ENCODE results near the gene SNX6. TPM values are rescaled to one million over a fixed set of nuclear protein-coding genes. Genes with fewer than 3 reads are reported as not detected.

SNX6 gene
- total and polyA plus RNA-seq, 10 of the 15 experiments (the other 5 are each of a cell fraction or from before 2014, with no cell fraction given): 34.4 to 107 (median 71.7) TPM

GRCh38 chr14:34569750-34570149 is 60.2 kb downstream of the SNX6 start:
- RAD21 ChIA-PET (ENCODE audit: unreplicated experiment): no interaction called here
- SMC1A ChIA-PET (ENCODE audit: uncharacterized antibody, unreplicated experiment): no interaction called here
- POLR2A ChIA-PET: no interaction called here
- Histone ChIP-seq H3K27me3 (replicated peaks in 1 of 2; ENCODE audit: control insufficient read depth in 2 of 2, insufficient read depth in 2 of 2, low read length in 1 of 2) (no peaks in the 10 kb centered on the region), H3K79me2 (ENCODE audit: control insufficient read depth, insufficient read depth, low read length) (no peaks in the 10 kb centered on the region), H3K36me3 (ENCODE audit: control insufficient read depth in 2 of 2, insufficient read depth in 2 of 2, low read length in 1 of 2) (peaks cover 6 to 28% of the 10 kb centered on the region in 2 experiments), H3K9me3 (replicated peaks; ENCODE audit: control insufficient read depth, insufficient read depth, low read length) (no peaks in the 10 kb centered on the region), H2AFZ (ENCODE audit: control insufficient read depth, low read depth, low read length) (no peak overlapping the region), H4K20me1 (ENCODE audit: control insufficient read depth, insufficient read depth) (no peaks in the 10 kb centered on the region), H3K4me1 (ENCODE audit: control insufficient read depth, insufficient read depth, low read length) (no peaks in the 10 kb centered on the region), H3K4me2 (ENCODE audit: control insufficient read depth, insufficient read depth) (no peak overlapping the region), H3K4me3 (no peak overlapping the region), H3K9ac (ENCODE audit: control insufficient read depth, insufficient read depth, low read length) (no peak overlapping the region), H3K27ac (ENCODE audit: control insufficient read depth, insufficient read depth) (no peak overlapping the region)
- FAIRE-seq (no peak), DNase-seq (ENCODE audit: low read depth, low spot score) (no peak), ATAC-seq (no peak)
- BruUV-seq (replicated peaks): no TSS peak
- TF ChIP-seq SP1 (IDR thresholded peaks at IDR 0.05; ENCODE audit: low read depth, low read length) (no peak), KDM1A (IDR thresholded peaks at IDR 0.05; ENCODE audit: borderline replicate concordance) (no peak), TCF3 (IDR thresholded peaks at IDR 0.05; ENCODE audit: borderline replicate concordance, insufficient read depth, low read depth, low read length) (no peak), RCOR1 (conservative IDR thresholded peaks at IDR 0.05; ENCODE audit: low read depth, low read length) (no peak), NR2F1 (conservative IDR thresholded peaks at IDR 0.05) (no peak)
- 100% methylated on average over 4 of the region's 4 CpGs for WGBS (ENCODE audit: insufficient coverage, insufficient replicate concordance, low lambda C conversion rate, missing lambda C conversion rate)
- in situ Hi-C loops (cut with MboI) (no loop called here), intact Hi-C loops (cut with micrococcal nuclease; ENCODE audit: unreplicated experiment) (no loop called here)
- CTCF ChIA-PET: no interaction called here

GRCh38 chr14:34568803-34569202 is 61.1 kb downstream of the SNX6 start:
- no TSS peak for BruUV-seq (replicated peaks)
- 96% methylated on average over 13 of the region's 13 CpGs for WGBS (ENCODE audit: insufficient coverage, insufficient replicate concordance, low lambda C conversion rate, missing lambda C conversion rate)
- H3K4me3 ChIP-seq: no peak overlapping the region
- ChIA-PET CTCF (no interaction called here), RAD21 (ENCODE audit: unreplicated experiment) (no interaction called here), POLR2A (no interaction called here), SMC1A (ENCODE audit: uncharacterized antibody, unreplicated experiment) (interaction anchor here (0.7 kb wide), 1 partner anchor 354 kb away, joined by 3 read pairs; no protein-coding TSS in a partner anchor)
- H3K4me2 ChIP-seq (ENCODE audit: control insufficient read depth, insufficient read depth): no peak overlapping the region
- no peak overlapping the region for H3K27ac ChIP-seq (ENCODE audit: control insufficient read depth, insufficient read depth)
- intact Hi-C loops (cut with micrococcal nuclease; ENCODE audit: unreplicated experiment): no loop called here
- H3K36me3 ChIP-seq (ENCODE audit: control insufficient read depth in 2 of 2, insufficient read depth in 2 of 2, low read length in 1 of 2): peaks cover 6 to 28% of the 10 kb centered on the region in 2 experiments
- H3K9ac ChIP-seq (ENCODE audit: control insufficient read depth, insufficient read depth, low read length): no peak overlapping the region
- H2AFZ ChIP-seq (ENCODE audit: control insufficient read depth, low read depth, low read length): no peak overlapping the region
- no peak for DNase-seq (ENCODE audit: low read depth, low spot score)
- H3K27me3 ChIP-seq (replicated peaks in 1 of 2; ENCODE audit: control insufficient read depth in 2 of 2, insufficient read depth in 2 of 2, low read length in 1 of 2): no peaks in the 10 kb centered on the region
- no peaks in the 10 kb centered on the region for H3K4me1 ChIP-seq (ENCODE audit: control insufficient read depth, insufficient read depth, low read length)
- H3K79me2 ChIP-seq (ENCODE audit: control insufficient read depth, insufficient read depth, low read length): no peaks in the 10 kb centered on the region
- H4K20me1 ChIP-seq (ENCODE audit: control insufficient read depth, insufficient read depth): no peaks in the 10 kb centered on the region
- no peak for ATAC-seq
- in situ Hi-C loops (cut with MboI): no loop called here
- H3K9me3 ChIP-seq (replicated peaks; ENCODE audit: control insufficient read depth, insufficient read depth, low read length): no peaks in the 10 kb centered on the region
- no peak for FAIRE-seq
- TF ChIP-seq CEBPB (IDR thresholded peaks at IDR 0.05; ENCODE audit: borderline replicate concordance in 1 of 2, low read depth in 2 of 2, low read length in 2 of 2) (no peak), CTCF (IDR thresholded peaks at IDR 0.05 in 2 of 3, conservative IDR thresholded peaks at IDR 0.05 in 1 of 3; ENCODE audit: control insufficient read depth in 2 of 3, extremely low read depth in 1 of 3, insufficient read depth in 1 of 3, low read depth in 3 of 3, low read length in 3 of 3) (no peak), RUNX3 (IDR thresholded peaks at IDR 0.05; ENCODE audit: low read length) (no peak), MTA2 (IDR thresholded peaks at IDR 0.05; ENCODE audit: low read depth) (no peak), E2F4 (IDR thresholded peaks at IDR 0.05; ENCODE audit: low read depth, low read length) (no peak), FOXK2 (IDR thresholded peaks at IDR 0.05) (no peak), PAX5 (IDR thresholded peaks at IDR 0.05; ENCODE audit: borderline replicate concordance, low read depth, low read length) (no peak), MYC (IDR thresholded peaks at IDR 0.05; ENCODE audit: insufficient read depth, insufficient read length, insufficient replicate concordance, low read length, severe bottlenecking) (no peak), SMC3 (IDR thresholded peaks at IDR 0.05; ENCODE audit: borderline replicate concordance, low read length) (no peak), MEF2B (IDR thresholded peaks at IDR 0.05; ENCODE audit: partially characterized antibody, poor library complexity, severe bottlenecking) (no peak), TCF12 (IDR thresholded peaks at IDR 0.05; ENCODE audit: low read depth, low read length) (no peak), SMAD1 (IDR thresholded peaks at IDR 0.05; ENCODE audit: low read depth, partially characterized antibody) (no peak)
